Sciatic nerve (tissue), 2 donors: Measurements from ENCODE around the gene DPP10. TPM values are rescaled to one million over a fixed set of nuclear protein-coding genes. Genes with fewer than 3 reads are reported as not detected.

Experiments used
- ATAC-seq: fragments of 200-7000 bp; cut with Tn5 transposase; one replicate; pipeline ENCODE4 v1.9.1; 2020; ENCODE audit warnings: mild to moderate bottlenecking, moderate library complexity
- DNase-seq: peaks from one replicate; pipeline ENCODE4 v3.0.0-alpha.2; 2020; ENCODE audit warnings: low spot score
- intact Hi-C: fragments of 100-400 bp; cut with DNase I; formaldehyde crosslinking; loops from one replicate; pipeline ENCODE4 v1.14.2; 2022
- total RNA-seq: library from RNA; stranded (reverse); fragmentation: NEBNext Ultra II Directional; extraction: Animal tissue kit (Norgen Biotek cat#: 25700); gene quantifications from one replicate; pipeline ENCODE4 v1.2.1, GENCODE V29; 2021
- donor health status: DM: no; HTN: no; CAD: no.
- donor health status: DM: no; HTN: no; CAD: no.

The DPP10 gene
- total RNA-seq, 1 donor from 2014 or later: 2.2 TPM

DNA sequence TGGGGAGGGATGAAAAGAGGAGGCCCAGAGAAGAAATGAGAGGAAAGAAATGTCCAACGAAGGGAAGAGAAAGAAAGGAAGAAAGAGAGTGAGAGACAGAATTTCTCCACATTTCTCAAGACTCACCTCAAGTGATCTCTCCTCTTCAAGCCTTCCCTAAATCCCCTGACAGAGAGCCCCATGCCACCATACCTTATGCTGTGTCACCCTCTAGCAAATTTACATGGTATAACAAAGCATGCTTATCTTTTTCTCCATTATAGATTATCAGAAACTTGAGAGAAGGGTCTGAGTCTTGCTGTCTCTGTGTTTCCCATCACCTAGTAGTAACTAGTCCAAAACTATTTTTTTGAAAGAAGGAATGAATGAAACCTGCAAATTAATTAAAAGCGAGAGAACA lies 1208.4 kb downstream of the DPP10 start:
- DNase-seq (no peak), ATAC-seq (no peak)
- intact Hi-C loops: no loop called here

DNA sequence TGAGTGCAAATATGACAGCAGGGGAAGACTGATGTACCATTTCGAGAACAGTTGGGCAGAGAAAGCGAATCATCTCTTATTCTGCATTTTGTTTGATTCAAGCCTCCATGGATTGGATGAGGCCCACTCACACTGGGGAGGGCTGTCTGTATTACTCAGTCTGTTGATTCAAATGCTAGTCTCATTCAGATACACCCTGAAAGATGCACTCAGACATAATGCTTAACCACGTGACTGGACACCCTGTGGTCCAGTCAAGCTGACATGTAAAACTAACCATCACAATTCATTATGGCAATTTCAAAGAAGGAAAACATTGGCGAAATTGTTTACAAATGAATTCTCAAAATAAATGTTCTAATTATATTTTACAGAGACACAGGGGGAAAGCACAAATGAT lies 1210.2 kb downstream of the DPP10 start:
- ATAC-seq: no peak
- no peak for DNase-seq
- intact Hi-C loops: no loop called here

DNA sequence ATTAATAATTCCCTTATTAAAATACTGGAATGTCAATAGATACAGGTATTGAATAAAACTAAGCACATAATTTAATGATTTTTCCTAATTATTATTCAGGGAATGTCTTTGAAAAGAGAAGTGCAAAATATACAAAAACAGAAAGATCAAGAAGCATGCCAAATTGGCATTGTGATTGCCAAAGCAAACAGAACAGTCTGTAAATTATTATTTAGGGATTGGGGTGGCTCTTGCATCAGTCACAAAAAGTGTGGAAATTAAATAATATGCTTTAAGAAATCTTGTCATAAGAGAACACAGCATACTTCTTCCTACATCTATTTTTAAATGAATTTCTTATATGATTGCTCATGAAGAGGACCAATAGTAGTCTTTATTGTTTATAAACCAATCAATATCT lies 1211.9 kb downstream of the DPP10 start:
- intact Hi-C loops: no loop called here
- DNase-seq (no peak), ATAC-seq (no peak)

DNA sequence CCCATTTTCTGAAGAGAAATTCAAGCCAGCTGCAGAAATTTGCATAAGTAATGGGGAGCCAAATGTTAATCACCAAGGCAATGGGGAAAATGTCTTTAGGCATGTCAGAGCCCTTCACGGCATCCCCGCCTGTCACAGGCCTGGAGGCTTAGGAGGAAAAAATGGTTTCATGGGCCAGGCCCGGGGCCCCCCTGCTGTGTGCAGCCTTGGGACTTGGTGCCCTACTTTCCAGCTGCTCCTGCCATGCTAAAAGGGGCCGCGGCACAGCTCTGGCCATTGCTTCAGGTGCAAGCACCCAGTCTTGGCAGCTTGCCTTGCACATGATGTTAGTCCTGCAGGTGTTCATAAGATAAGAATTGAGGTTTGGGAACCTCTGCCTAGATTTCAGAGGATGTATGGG lies 1235.7 kb downstream of the DPP10 start:
- intact Hi-C loops: no loop called here
- DNase-seq (no peak), ATAC-seq (no peak)

DNA sequence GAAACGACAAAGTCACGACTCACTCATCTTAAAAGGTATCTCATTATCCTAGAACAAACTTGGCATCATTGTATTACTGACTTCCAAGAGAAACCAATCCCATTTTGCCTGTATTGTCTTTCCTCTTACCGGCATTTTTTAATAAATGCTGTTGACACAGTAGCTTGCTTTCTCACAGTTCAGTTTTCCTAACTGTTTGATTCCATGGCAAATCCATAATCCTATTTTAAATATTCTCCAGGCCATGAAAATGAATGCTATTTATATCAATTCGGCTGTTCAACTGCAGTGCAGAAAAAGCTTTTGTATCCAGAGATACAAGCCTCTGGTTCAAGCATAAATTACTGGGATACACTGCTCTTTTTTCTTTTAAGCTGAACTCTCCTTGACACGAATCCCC lies 1241.9 kb downstream of the DPP10 start:
- intact Hi-C loops: no loop called here
- no peak for ATAC-seq
- DNase-seq: no peak

DNA sequence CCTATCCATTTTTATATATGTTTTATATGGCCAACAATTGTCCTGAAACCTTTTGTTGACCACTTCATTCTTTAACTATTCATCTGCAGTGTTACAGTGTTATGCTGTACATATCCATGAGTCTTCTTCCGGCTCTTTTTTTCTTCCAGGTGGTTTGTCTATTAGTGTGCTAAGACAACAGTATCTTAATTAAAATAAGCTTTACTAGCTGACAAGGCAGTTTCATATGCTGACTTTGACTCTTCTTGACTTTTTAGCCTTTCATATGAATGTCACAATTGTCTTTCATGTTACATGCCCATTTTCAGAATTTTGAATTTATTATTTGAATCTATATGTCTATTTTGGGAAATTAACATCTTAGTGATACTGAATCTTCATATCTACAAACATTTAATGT lies 1249.0 kb downstream of the DPP10 start:
- DNase-seq (no peak), ATAC-seq (no peak)
- intact Hi-C loops: no loop called here

DNA sequence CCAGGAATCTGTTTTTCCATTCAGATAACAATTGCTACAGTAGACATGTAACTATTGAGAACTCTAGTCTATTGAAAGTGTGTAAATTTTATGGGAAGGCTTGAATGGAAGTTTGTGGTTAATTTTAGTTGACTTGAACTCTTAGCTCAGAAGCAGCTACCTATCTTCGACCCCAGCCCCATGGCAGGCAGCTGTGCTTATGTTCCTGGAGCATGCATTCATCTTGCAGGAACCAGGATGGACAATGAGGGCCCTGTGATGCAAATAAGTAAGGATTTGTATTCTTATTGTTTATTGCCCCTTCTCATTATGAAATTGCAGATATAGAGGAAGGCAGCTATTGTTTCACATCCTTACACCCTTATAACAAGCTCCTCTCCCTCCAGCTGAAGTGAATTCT lies 1252.2 kb downstream of the DPP10 start:
- intact Hi-C loops: no loop called here
- no peak for ATAC-seq
- no peak for DNase-seq

DNA sequence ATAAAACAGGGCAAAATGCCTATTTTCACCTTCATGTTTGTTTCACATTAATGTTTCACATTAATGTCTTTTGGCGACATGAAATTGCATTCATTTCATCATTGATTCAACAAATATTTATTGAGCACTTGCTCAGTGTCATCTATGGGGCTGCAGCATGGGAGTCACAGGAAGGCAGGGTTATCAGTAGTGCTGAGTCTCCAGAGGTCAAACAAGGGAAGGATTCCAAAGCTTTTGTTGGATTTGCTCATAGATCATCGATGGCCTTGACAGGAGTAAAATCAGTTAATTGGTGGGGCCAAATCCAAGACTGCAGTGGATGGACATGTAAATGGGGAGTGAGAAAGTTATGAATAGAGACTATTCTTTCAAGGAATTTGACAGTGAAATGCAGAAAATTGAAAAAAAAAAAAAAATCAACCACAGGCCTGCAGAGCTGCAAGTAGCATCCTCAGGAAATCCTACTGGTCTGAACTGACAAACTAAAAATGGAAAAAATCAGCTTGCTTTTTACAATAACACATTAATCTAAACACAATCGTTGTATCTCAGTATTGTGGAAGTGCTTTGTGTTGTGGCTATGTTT lies 1290.8 kb downstream of the DPP10 start:
- intact Hi-C loops: no loop called here
- no peak for ATAC-seq
- no peak for DNase-seq

DNA sequence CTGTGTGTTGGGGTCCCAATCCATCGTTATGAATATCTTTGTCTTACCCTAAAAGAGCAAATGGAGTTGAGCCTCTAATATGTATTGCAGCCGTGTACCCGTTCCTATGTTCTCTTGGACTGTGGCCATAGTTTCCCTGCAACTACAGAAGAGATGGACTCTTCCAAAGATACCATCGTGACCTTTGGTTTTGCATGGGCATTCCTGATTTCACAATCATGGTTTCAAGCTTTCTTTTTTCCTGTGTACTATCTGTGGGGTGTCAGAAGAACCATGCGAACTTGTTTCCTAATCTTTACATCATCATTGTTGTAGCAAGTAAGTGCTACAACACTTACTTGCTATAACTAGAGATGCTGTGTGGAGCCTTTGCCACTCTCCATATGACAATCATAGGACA lies 1295.7 kb downstream of the DPP10 start:
- intact Hi-C loops: no loop called here
- DNase-seq (no peak), ATAC-seq (no peak)

DNA sequence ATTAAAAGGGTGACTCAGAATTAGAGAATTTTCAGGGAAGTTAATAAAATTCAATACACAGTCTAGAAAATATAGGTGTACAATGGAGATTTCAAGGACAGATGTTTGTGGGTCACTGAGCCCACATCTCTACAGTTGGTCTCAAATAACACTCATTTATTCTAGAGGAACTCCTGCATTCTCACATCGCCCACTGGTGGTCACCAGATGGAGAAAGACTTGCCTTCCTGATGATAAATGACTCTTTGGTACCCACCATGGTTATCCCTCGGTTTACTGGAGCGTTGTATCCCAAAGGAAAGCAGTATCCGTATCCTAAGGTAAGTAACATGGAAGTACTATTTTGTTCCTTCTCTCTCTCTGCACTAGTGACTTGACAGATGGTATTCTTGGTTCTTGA lies 1297.1 kb downstream of the DPP10 start:
- ATAC-seq (no peak), DNase-seq (no peak)
- intact Hi-C loops: no loop called here

DNA sequence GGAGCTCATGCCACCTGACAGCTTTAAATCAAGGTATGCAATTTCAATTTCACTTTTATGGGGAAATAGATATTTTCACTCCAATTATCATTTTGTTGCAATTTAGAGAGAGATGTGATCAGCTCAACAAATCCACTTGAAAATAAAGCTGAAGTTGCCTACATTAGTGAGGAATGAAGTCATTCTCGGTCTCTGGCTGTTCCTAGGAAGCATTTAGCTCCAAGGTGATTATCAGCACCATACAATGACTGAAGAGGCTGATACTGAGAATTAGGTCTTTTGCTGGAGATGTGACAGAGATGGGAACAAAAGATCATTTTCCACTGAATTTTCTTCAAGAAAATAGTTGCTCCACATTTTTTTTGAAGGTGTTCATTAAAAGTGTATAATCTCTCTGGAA lies 1303.7 kb downstream of the DPP10 start:
- no peak for ATAC-seq
- intact Hi-C loops: no loop called here
- no peak for DNase-seq

DNA sequence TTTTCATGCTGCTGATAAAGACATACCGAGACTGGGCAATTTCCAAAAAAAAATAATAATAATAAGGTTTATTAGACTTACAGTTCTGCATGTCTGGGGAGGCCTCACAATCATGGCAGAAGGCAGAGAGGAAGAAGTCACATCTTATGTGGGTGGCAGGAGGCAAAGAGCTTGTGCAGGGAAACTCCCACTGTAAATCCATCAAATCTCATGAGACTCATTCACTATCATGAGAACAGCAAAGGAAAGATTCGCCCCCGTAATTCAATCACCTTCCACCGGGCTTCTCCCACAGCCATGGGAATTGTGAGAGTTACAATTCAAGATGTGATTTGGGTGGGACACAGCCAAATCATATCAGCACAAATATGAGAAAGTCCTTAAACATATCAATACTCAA lies 1314.8 kb downstream of the DPP10 start:
- DNase-seq: no peak
- intact Hi-C loops: no loop called here
- no peak for ATAC-seq

DNA sequence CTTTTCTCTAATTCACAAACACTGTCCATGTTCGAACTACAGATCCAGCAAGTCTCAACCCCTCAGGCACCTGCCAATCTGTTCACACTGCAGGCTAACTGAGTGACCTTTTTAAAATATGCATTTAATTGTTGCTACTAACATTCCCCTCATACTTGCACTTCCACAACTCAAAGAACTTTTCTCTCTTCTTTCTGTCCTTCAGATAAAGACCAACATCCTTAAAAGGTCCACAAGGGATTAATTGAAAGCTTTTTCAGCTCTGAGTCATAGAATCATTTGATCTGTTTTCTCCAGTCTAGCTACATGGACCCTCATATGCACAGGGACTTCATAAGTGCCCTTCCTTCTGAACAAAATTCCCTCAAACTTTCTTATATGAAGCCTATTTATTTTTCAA lies 1321.2 kb downstream of the DPP10 start:
- intact Hi-C loops: no loop called here
- DNase-seq: no peak
- ATAC-seq: no peak

DNA sequence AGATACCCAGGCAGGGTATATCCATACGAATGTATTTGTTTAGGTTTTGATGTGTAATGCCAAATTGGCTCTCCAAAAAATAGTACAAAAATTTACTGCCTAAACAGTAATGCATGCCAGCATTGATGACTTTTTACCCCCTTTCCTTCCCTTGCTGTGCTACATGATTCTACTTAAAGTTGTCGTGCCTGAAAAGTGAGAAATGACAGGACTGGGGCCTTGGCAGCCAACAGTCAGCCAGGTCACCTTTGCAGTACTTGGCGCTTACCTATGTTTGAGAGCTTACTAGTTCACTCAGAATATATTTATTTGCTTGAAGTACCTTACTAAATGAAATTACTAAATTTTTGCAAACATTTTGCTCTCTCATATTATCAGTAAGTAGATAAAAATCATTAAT lies 1329.1 kb downstream of the DPP10 start:
- ATAC-seq: no peak
- intact Hi-C loops: no loop called here

DNA sequence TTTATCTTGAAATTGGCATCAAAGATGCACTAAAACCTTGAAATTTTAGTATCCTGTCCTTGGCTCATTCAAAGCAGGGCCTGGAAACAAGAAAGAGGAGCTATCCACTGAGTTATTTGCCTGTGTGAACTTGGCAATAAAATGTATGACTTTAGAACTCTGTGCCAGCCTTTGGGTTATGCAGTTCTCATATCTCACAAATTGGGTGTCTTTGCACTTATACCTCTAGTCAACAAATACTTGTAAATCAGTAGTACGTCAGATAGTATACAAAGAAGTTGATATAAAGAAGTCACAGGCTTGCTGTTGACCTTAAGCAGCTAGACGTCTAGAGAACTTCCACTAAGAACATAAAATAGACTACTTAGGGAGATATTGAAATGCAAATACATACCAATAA lies 1331.9 kb downstream of the DPP10 start:
- DNase-seq (no peak), ATAC-seq (no peak)
- intact Hi-C loops: no loop called here

More for the DNA sequence above, 1329.1 kb downstream of the DPP10 start:
- DNase-seq: no peak

DNA sequence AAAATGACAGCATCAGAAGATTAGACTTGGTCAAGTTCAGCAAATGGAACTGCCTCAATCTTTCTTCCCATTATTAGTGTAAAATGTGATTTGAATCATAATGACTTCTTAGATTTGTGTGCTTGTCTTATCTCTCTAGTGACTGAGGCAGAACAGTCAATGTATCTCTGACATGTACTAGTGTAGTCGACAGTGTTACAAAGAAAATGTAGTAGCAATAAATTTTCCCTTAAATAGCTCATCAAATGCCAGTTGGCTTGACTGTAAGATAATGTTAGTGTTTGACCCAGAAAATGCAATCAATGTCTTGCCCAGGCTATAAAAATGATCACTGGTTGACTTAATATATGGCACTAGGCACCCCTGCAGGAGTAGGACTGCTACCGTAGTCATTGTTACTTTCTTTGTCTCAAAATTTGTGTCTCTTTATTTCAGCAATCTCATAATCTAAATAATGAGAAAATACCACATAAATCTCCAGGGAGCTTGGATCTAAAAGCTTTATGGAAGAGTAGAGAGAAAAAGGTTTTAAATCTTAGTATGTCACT lies 1336.7 kb downstream of the DPP10 start:
- ATAC-seq (no peak), DNase-seq (no peak)
- intact Hi-C loops: no loop called here

DNA sequence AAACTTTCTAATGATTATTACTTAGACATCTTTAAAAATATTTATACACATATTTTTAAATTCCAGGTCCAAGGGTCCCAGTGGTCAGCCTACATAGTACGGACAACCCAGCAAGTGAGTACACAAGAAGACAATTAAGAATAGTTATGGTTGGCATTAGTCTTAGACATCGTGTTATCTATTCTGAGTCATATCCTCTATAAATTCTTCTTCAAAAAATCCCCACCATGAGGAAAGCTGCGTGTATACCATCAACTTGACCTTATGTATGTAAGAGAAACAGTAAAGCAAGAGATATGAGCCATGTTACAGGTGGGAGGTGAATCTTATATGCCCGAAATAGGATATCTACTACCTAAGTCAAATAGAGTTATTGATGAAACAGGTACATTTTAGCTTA lies 1339.8 kb downstream of the DPP10 start:
- ATAC-seq (no peak), DNase-seq (no peak)
- intact Hi-C loops: no loop called here

DNA sequence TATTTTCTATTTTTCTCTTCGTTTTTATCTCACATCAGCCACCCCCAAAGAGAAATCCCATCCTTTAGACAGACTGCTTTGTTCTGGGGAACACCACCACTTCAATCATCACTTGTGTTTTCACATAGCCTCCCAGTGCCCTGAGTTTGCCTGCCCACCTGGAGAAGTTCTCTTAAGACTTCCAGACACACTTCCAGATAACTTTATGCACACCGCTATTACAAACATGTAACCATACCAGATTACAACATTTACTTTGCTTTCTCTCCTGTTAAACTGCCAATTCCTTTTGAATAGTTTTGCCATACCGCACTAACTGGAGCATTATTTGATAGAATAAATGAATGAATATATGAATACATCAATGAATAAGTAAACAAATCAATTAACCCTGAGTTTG lies 1353.6 kb downstream of the DPP10 start:
- no peak for ATAC-seq
- no peak for DNase-seq
- intact Hi-C loops: no loop called here

DNA sequence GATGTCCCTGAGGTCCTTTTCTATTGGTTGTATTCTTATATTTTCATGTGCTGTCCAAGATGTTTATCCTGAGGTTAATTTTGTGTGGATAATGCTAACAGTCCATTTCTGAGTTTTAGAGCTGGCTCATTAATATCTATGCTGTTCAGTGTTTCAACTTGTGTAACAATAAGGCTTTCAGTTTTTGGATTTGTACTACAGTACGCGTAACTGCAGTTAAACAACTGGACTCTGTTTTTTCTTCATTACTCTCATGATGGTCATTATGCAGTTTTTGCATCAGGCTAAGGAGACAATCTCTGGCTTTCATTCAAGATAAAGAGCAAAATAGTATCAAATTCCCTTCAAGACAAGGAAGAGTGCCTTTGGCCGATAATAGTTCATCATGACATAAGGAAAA lies 1364.8 kb downstream of the DPP10 start:
- intact Hi-C loops: no loop called here
- DNase-seq: no peak
- ATAC-seq: peak; percentile 73

DNA sequence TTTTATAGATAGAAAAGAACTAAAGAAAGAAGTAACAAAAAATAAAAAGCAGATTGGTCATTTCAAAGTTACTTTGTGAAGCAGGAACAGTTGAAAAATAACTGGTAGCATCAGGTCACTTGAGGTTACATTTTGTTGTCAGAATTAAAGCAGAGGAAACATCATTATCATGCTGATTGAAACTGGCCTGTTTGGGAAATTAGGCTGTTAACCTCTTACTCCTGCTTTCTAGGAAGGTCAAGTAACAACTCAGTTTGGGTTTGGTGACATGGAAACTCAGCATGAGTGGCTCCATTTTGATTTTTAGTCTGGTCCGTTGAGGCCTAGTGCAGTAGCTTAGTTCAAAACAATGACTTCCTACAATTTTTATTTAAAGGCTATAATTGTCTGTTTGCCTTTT lies 1383.5 kb downstream of the DPP10 start:
- ATAC-seq: no peak
- no peak for DNase-seq
- intact Hi-C loops: no loop called here

DNA sequence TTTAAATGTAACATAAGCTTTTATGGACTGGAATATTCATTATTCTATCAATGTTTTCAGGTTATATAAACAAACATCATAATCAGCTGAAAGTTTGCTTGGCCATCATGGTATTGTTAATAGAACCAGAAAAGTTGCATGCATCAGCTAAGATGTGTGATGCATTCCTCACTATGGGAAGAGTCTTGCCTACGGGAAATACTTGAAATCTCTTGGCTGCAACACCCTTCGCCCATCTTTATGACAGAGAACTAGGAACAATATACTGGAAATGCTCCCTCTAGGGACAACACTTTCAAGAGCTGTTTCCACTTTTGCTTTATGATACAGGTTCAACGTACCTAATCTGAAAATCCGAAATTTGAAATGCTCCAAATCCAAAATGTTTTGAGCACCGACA lies 1390.8 kb downstream of the DPP10 start:
- no peak for DNase-seq
- no peak for ATAC-seq
- intact Hi-C loops: no loop called here

DNA sequence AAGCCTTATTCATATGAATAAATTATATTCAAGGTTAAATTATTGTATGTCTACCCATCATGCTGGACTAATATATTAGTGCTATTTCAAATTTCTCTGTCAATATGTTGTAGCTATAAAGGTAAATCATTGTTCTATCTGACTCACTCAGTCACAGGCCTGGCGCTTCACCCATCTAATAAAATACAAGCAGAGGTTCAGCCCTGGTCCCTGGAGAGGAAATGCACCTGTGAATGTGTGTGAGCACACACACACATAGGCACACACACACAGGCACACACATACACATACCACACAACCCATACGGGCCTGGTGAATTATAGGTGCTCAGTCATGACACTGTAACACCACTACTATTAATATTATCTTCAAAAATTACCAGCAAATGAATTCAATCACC lies 1396.1 kb downstream of the DPP10 start:
- DNase-seq (no peak), ATAC-seq (no peak)
- intact Hi-C loops: no loop called here
